H9 (cell line): Measurements from ENCODE around the gene RIMBP2. TPM values are rescaled to one million over a fixed set of nuclear protein-coding genes. Genes with fewer than 3 reads are reported as not detected.

Experiments used
- DNase-seq: peaks from one replicate; pipeline ENCODE4 v3.0.0-alpha.2; 2017
- H2AFZ ChIP-seq: one replicate; pipeline ENCODE4 v1.6.1; 2013; ENCODE audit warnings: mild to moderate bottlenecking, low read length, control low read depth, moderate library complexity
- H2AK5ac ChIP-seq: 2 replicates; pipeline ENCODE4 v1.6.1; 2013; ENCODE audit warnings: low read length, control low read depth, mixed read lengths; ENCODE audit not compliant: insufficient read length
- H2BK120ac ChIP-seq: one replicate; pipeline ENCODE4 v1.6.1; 2013; ENCODE audit warnings: low read depth, mild to moderate bottlenecking, low read length, control low read depth, inconsistent platforms; ENCODE audit not compliant: poor library complexity, severe bottlenecking
- H2BK12ac ChIP-seq: 2 replicates; pipeline ENCODE4 v1.6.1; 2013; ENCODE audit warnings: low read length, control low read depth, mixed read lengths, low read depth; ENCODE audit not compliant: insufficient read length
- H2BK15ac ChIP-seq: 2 replicates; pipeline ENCODE4 v1.6.1; 2013; ENCODE audit warnings: low read depth, low read length, control low read depth
- H2BK20ac ChIP-seq: one replicate; pipeline ENCODE4 v1.6.1; 2013; ENCODE audit warnings: low read depth, mild to moderate bottlenecking, low read length, control low read depth, inconsistent platforms; ENCODE audit not compliant: poor library complexity, severe bottlenecking
- H2BK5ac ChIP-seq: 2 replicates; pipeline ENCODE4 v1.6.1; 2013; ENCODE audit warnings: low read length, control low read depth, mixed read lengths; ENCODE audit not compliant: insufficient read length
- H3K14ac ChIP-seq: 2 replicates; pipeline ENCODE4 v1.6.1; 2013; ENCODE audit warnings: low read length, control low read depth; ENCODE audit not compliant: insufficient read depth
- H3K18ac ChIP-seq: 2 replicates; pipeline ENCODE4 v1.6.1; 2013; ENCODE audit warnings: low read depth, mild to moderate bottlenecking, mixed read lengths, low read length, control low read depth; ENCODE audit not compliant: insufficient read length
- H3K23ac ChIP-seq: 2 replicates; pipeline ENCODE4 v1.6.1; 2013; ENCODE audit warnings: low read length, control low read depth, mixed read lengths, low read depth; ENCODE audit not compliant: insufficient read length
- H3K23me2 ChIP-seq: 2 replicates; pipeline ENCODE4 v1.6.1; 2013; ENCODE audit warnings: low read depth, mild to moderate bottlenecking, mixed read lengths, low read length, control low read depth; ENCODE audit not compliant: insufficient read length, poor library complexity, severe bottlenecking
- H3K27ac ChIP-seq: 2 replicates; pipeline ENCODE4 v1.5.1; 2013; ENCODE audit warnings: low read length, control low read depth, mixed read lengths, low read depth; ENCODE audit not compliant: insufficient read length
- H3K27me3 ChIP-seq: 2 replicates; pipeline ENCODE4 v1.6.1; 2013; ENCODE audit warnings: low read length, control low read depth, inconsistent platforms; ENCODE audit not compliant: insufficient read depth
- H3K4ac ChIP-seq: 2 replicates; pipeline ENCODE4 v1.6.1; 2013; ENCODE audit warnings: low read depth, mild to moderate bottlenecking, control low read depth, inconsistent platforms, low read length, moderate library complexity
- H3K4me1 ChIP-seq: 2 replicates; pipeline ENCODE4 v1.6.1; 2013; ENCODE audit warnings: low read length, control low read depth, inconsistent platforms; ENCODE audit not compliant: insufficient read depth
- H3K4me2 ChIP-seq: 2 replicates; pipeline ENCODE4 v1.6.1; 2013; ENCODE audit warnings: low read length, control low read depth, mixed read lengths; ENCODE audit not compliant: insufficient read length, insufficient read depth
- H3K56ac ChIP-seq: 2 replicates; pipeline ENCODE4 v1.6.1; 2013; ENCODE audit warnings: low read depth, mild to moderate bottlenecking, mixed read lengths, low read length, control low read depth; ENCODE audit not compliant: insufficient read length
- H3K79me1 ChIP-seq: 2 replicates; pipeline ENCODE4 v1.6.1; 2013; ENCODE audit warnings: low read depth, mild to moderate bottlenecking, moderate library complexity, low read length, control low read depth, inconsistent platforms; ENCODE audit not compliant: insufficient read depth, poor library complexity, severe bottlenecking
- H3K79me2 ChIP-seq: 2 replicates; pipeline ENCODE4 v1.6.1; 2013; ENCODE audit warnings: low read length, control low read depth, inconsistent platforms; ENCODE audit not compliant: insufficient read depth
- H3K9ac ChIP-seq: 2 replicates; pipeline ENCODE4 v1.6.1; 2013; ENCODE audit warnings: low read length, control low read depth, mixed read lengths; ENCODE audit not compliant: insufficient read length; ENCODE audit errors: extremely low read depth
- H3K9me3 ChIP-seq: one replicate; pipeline ENCODE4 v1.6.1; 2013; ENCODE audit warnings: low read depth, low read length, inconsistent platforms; ENCODE audit not compliant: control insufficient read depth
- H3T11ph ChIP-seq: one replicate; pipeline ENCODE4 v1.6.1; 2013; ENCODE audit warnings: mild to moderate bottlenecking, low read length, control low read depth, inconsistent platforms
- H4K20me1 ChIP-seq: one replicate; pipeline ENCODE4 v1.6.1; 2013; ENCODE audit not compliant: control insufficient read depth, insufficient read length, insufficient read depth
- H4K5ac ChIP-seq: 2 replicates; pipeline ENCODE4 v1.6.1; 2013; ENCODE audit warnings: low read depth, mild to moderate bottlenecking, mixed read lengths, low read length, control low read depth; ENCODE audit not compliant: insufficient read length
- H4K8ac ChIP-seq: replicated peaks from 2 replicates; pipeline ENCODE4 v1.6.1; 2013; ENCODE audit warnings: low read length, control low read depth, mixed read lengths, low read depth; ENCODE audit not compliant: insufficient read length
- H4K91ac ChIP-seq: 2 replicates; pipeline ENCODE4 v1.6.1; 2013; ENCODE audit warnings: low read depth, mild to moderate bottlenecking, moderate library complexity, mixed read lengths, low read length, control low read depth; ENCODE audit not compliant: insufficient read length
- H3K27ac Mint-ChIP-seq, 3 experiments: 2 replicates in 2 of 3; 3 replicates in 1 of 3; pipeline ENCODE4 v1.8.0; 2020 to 2021; ENCODE audit warnings: mixed read lengths in 3 of 3, mild to moderate bottlenecking in 1 of 3, moderate library complexity in 1 of 3
- H3K27me3 Mint-ChIP-seq: 2 replicates; pipeline ENCODE4 v1.8.0; 2021; ENCODE audit warnings: low read depth, mild to moderate bottlenecking, moderate library complexity, mixed read lengths
- H3K36me3 Mint-ChIP-seq, 3 experiments: 2 replicates in 2 of 3; 3 replicates in 1 of 3; pipeline ENCODE4 v1.8.0; 2020 to 2021; ENCODE audit warnings: low read depth in 3 of 3, mixed read lengths in 3 of 3; ENCODE audit not compliant: insufficient read depth in 1 of 3
- H3K4me1 Mint-ChIP-seq, 2 experiments: 2 replicates each; pipeline ENCODE4 v1.8.0; 2020; ENCODE audit warnings: mixed read lengths in 2 of 2
- H3K4me3 Mint-ChIP-seq, 2 experiments: 2 replicates in 1 of 2; 3 replicates in 1 of 2; pipeline ENCODE4 v1.8.0; 2020 to 2021; ENCODE audit warnings: mild to moderate bottlenecking in 2 of 2, mixed read lengths in 2 of 2, moderate library complexity in 1 of 2
- H3K9me3 Mint-ChIP-seq, 2 experiments: 2 replicates in 1 of 2; 3 replicates in 1 of 2; pipeline ENCODE4 v1.8.0; 2020; ENCODE audit warnings: mild to moderate bottlenecking in 2 of 2, mixed read lengths in 2 of 2, moderate library complexity in 1 of 2
- CTCF ChIP-seq: fragments of 200-600 bp; sonication (generic); conservative IDR thresholded peaks from 3 replicates; pipeline ENCODE4 v1.8.0; 2021; ENCODE audit warnings: antibody characterized with exemption, mild to moderate bottlenecking
- WGBS: extraction: QIAGEN DNeasy Blood & Tissue Kit; methylation state at CpG from one replicate; pipeline ENCODE4 v1.1.7; 2013; ENCODE audit warnings: missing lambda C conversion rate, low lambda C conversion rate, mixed read lengths; ENCODE audit not compliant: insufficient read length; ENCODE audit errors: extremely low coverage; 5-methylcytosine and 5-hydroxymethylcytosine counted together
- total RNA-seq: library from RNA; stranded (reverse); gene quantifications from 2 replicates; pipeline ENCODE4 v1.2.1, GENCODE V29; 2021

Gene RIMBP2
- total RNA-seq, 1 experiment from 2014 or later: 0.70 TPM

GRCh38 chr12:130571734-130572133, 144.4 kb downstream of the RIMBP2 start:
- Histone ChIP-seq H4K20me1 (no peaks in the 10 kb centered on the region), H2AK5ac (no peak overlapping the region), H4K8ac (no peak overlapping the region), H3K79me1 (no peaks in the 10 kb centered on the region), H3K56ac (no peak overlapping the region), H2BK120ac (no peak overlapping the region), H4K91ac (no peak overlapping the region), H3K4me2 (no peak overlapping the region), H3K4me1 (no peaks in the 10 kb centered on the region), H3K27me3 (no peaks in the 10 kb centered on the region), H3T11ph (no peak overlapping the region), H3K79me2 (no peaks in the 10 kb centered on the region), H3K4ac (no peak overlapping the region), H3K23me2 (no peaks in the 10 kb centered on the region), H3K18ac (no peak overlapping the region), H3K9ac (no peak overlapping the region), H3K23ac (no peak overlapping the region), H3K27ac (no peak overlapping the region), H2BK12ac (no peak overlapping the region), H2BK15ac (no peak overlapping the region), H4K5ac (no peak overlapping the region), H3K14ac (no peak overlapping the region; the same call in 1 of the 2 replicates), H2BK5ac (no peak overlapping the region), H2AFZ (no peak overlapping the region), H2BK20ac (no peak overlapping the region), H3K9me3 (no peaks in the 10 kb centered on the region)
- no peak overlapping the region for H3K27ac Mint-ChIP-seq
- no peak for DNase-seq
- no peaks in the 10 kb centered on the region for H3K4me1 Mint-ChIP-seq
- H3K4me3 Mint-ChIP-seq: no peak overlapping the region
- no peak for TF ChIP-seq CTCF
- WGBS: no CpG with 5 or more reads among the region's 8 CpGs
- H3K27me3 Mint-ChIP-seq: peaks cover 2% of the 10 kb centered on the region
- H3K36me3 Mint-ChIP-seq: no peaks in the 10 kb centered on the region
- no peaks in the 10 kb centered on the region; a peak in 1 of 5 replicates for H3K9me3 Mint-ChIP-seq
